PFSK-1 (cell line): ENCODE data around the gene NOS1.

Experiments used
- POLR2AphosphoS5 ChIP-seq: IDR thresholded peaks from 2 replicates; pipeline ENCODE4 v1.6.1; 2012; ENCODE audit warnings: low read depth, mild to moderate bottlenecking, control low read depth, low read length, moderate library complexity
- REST ChIP-seq, 2 experiments: IDR thresholded peaks; 2 replicates each; pipeline versions ENCODE4 v1.6.1 to v1.8.0; 2011 to 2012; ENCODE audit warnings: low read depth in 2 of 2, low read length in 2 of 2, control low read depth in 1 of 2, inconsistent platforms in 1 of 2, mild to moderate bottlenecking in 1 of 2, moderate library complexity in 1 of 2; ENCODE audit not compliant: insufficient read depth in 1 of 2

DNA sequence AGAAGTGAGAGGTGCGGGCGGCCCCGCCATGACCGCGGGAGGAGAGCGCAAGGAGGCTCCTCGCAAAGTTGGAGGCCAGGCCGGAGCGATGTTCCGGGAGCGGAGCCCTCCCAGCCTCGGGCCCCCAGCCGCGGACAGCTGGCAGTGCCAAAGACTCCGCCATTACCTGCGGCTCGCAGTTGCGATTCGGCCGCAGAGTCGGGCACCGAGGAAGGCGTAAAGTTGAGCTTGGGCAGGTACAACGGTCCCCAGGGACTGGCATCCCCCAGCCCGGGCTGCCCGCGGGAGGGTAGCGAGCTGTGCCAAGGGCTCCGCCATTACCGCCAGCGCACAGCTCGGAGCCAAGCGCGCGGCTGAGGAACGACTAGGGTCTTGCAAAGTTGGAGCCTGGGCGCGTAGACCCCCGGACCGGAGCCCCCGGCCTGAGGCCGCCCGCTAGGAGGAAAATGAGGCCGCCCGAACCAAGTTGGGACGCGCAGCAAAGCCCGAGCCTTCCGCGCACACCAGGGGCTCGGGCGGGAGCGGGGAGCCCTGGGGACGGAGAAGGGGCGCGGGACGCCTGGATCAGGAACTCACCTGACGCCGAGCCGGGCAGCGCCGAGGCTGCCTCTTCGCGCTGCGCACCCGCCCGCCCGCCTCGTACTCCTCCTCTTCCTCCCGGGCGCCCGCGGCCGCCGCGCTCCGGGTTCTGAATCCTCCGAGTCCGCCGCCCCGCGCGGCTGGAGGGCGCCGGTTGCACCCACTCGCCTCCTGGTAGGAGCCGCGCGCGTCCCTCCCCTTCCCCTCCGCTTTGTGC, 677 bp downstream of the NOS1 start:
- TF ChIP-seq POLR2AphosphoS5: no peak
- no peak for TF ChIP-seq REST (IDR thresholded peaks at IDR 0.05; ENCODE audit: insufficient read depth in 1 of 2, low read depth in 2 of 2, low read length in 2 of 2)
